Kidney epithelial cell (primary cell): Measurements from ENCODE around the gene NFATC2. TPM values are rescaled to one million over a fixed set of nuclear protein-coding genes. Genes with fewer than 3 reads are reported as not detected.

Experiments
- DNase-seq: peaks from one replicate; pipeline ENCODE4 v3.0.0-alpha.2; 2010; ENCODE audit warnings: low read depth
- H3K27me3 ChIP-seq: 2 replicates; pipeline ENCODE4 v1.6.0; 2011; ENCODE audit warnings: low read length; ENCODE audit not compliant: control insufficient read depth, insufficient read depth
- H3K36me3 ChIP-seq: 2 replicates; pipeline ENCODE4 v1.5.1; 2011; ENCODE audit warnings: low read length; ENCODE audit not compliant: control insufficient read depth, insufficient read depth
- H3K4me3 ChIP-seq: 2 replicates; pipeline ENCODE4 v1.5.1; 2011; ENCODE audit warnings: low read depth, mild to moderate bottlenecking, control low read depth, low read length
- CTCF ChIP-seq: IDR thresholded peaks from 2 replicates; pipeline ENCODE4 v1.5.1; 2011; ENCODE audit warnings: mild to moderate bottlenecking, moderate library complexity, low read length, control low read depth, inconsistent platforms; ENCODE audit not compliant: insufficient read depth, poor library complexity, severe bottlenecking
- total RNA-seq: library from RNA; depleted of rRNA; stranded (reverse); fragments of >200 nt; gene quantifications from 2 replicates; pipeline ENCODE4 v1.2.3, GENCODE V29; 2015

NFATC2 gene
- total RNA-seq, 1 donor from 2014 or later = 2.9 TPM

GRCh38 chr20:51566594-51566993 is 24.1 kb upstream of the NFATC2 start:
- DNase-seq = no peak
- peaks cover 3% of the 10 kb centered on the region for H3K27me3 ChIP-seq
- H3K36me3 ChIP-seq = no peaks in the 10 kb centered on the region
- H3K4me3 ChIP-seq = no peak overlapping the region
- no peak for TF ChIP-seq CTCF

DNA sequence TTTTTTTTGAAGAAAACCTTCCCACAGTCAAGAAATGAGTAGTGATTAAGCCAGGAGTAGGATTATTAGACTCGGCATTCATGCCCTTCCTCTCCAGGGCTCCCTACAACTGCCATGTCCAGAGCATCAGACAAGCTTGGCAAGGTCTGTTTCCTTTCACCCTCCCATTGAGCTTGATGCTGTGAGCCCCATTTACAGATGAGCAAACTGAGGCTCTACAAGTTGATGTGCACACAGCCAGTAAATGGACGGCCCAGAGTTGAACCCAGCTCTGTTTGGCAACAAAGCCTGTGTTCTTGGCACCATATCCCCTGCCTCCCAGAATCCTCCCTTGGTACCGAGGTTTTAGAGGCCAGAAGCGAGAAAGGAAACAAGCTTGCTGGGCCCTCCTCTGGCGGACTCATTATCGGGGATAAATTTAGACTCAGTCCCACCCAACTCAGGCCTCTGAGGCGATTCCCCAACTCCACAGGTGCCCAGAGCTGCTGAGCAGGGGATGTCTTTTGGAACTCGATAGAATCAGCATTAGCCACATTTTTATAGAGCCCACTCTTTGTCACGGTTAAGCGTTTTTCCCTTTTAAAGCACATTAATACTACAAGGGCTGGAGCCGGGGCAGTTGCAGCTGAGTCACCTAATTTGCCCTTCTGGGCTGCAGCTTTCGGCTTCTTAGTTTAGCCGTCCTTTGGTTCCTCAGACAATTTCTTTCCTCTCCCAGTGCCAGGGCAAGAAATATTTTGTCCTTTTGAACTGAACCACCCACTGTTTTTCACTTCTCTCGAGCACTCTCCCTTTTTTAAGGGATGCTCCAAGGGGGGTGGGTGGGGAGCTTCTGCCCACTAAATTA is 23.0 kb upstream of the NFATC2 start:
- Histone ChIP-seq H3K4me3 (no peak overlapping the region), H3K27me3 (peaks cover 4% of the 10 kb centered on the region), H3K36me3 (no peaks in the 10 kb centered on the region)
- TF ChIP-seq CTCF = no peak
- no peak for DNase-seq

- DNase-seq = no peak
- peaks cover 12% of the 10 kb centered on the region for H3K27me3 ChIP-seq
- TF ChIP-seq CTCF = peak; percentile 2
- H3K4me3 ChIP-seq = no peak overlapping the region
- no peaks in the 10 kb centered on the region for H3K36me3 ChIP-seq
These were observed 21.2 kb upstream of the NFATC2 start for GRCh38 chr20:51563486-51564332.

- no peak for DNase-seq
- H3K36me3 ChIP-seq = no peaks in the 10 kb centered on the region
- peaks cover 12% of the 10 kb centered on the region for H3K27me3 ChIP-seq
- peak overlapping the region; percentile 55 for H3K4me3 ChIP-seq
- TF ChIP-seq CTCF = no peak
These were observed 20.6 kb upstream of the NFATC2 start for GRCh38 chr20:51563174-51563485.

DNA sequence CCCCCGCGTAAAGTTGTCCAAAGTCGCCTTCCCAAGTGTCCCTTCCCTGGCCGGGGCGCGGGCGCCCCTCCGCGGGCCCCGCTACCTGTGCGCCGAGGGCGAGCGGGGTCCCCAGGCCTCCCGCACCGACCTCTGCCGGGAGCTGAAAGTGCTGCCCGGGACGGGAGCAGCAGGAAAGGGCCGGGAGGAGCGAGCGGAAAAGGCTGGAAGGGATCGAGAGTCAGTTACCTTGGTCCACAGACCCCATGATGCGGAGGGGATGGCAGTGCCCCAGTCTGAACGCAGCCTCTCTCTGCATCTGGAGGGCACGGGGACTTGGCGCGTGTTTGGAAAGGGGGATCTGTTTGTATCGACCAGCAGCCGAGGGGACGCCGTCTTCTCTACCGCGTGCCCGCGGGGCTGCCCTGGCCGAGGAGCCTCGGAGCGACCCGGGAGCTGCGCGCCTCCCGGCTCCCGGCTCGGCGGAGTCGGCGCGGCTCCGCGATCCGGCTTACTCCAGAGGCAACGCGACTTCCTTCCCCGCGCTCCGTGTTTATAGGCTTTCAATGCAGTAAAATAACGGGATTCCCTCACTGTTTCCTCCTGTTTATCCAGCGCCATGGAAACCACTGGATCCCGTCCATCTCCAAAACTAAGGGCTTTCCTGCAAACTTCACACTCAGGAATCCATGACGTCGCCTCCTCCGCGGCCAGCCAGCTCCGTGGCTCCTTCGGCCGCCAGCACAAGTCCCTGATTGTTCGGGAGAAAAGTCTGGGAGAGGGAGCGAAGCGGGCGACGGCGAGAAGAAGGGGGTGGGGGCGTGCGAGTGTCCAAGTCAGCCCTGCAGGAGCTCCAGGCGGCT is 20.0 kb upstream of the NFATC2 start:
- no peak for TF ChIP-seq CTCF
- H3K36me3 ChIP-seq = no peaks in the 10 kb centered on the region
- H3K4me3 ChIP-seq = peak overlapping the region; percentile 55
- H3K27me3 ChIP-seq = peaks cover 12% of the 10 kb centered on the region
- DNase-seq = peak; percentile 75
